ENCODE data around the gene SPR.

DNA sequence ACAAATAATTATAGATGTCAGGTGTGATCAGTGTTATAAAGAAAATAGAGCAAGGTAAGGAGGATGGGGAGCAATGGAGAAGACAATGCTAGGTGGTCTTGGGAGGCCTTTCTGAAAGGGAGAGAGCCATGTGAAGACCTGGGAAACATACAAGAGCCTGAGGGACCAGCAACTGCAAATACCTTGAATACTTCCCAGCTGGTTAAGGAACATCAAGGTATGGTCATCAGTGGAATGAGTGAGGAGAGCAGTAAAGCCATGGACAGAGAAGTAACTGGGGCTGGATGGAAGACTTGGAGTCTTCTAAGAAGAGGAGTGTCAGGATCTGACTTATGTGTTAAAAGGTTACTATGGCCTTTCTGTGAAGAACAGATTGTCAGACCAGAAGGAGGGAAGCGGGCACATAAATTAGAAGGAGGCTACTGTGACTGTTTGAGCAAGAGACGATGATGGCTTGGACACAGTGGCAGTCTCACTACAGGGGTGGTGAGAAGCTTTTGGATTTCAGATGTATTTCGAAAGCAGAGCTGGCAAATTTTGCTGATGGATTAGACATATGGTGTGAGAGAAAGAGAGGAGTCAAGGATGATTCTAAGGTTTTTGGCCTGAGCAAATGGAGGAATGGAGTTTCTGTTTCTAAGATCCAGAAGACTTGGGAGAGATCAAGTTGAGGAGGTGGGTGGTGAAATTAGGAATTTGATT lies 38.6 kb upstream of the SPR start:
- TF ChIP-seq, protein P1, sequence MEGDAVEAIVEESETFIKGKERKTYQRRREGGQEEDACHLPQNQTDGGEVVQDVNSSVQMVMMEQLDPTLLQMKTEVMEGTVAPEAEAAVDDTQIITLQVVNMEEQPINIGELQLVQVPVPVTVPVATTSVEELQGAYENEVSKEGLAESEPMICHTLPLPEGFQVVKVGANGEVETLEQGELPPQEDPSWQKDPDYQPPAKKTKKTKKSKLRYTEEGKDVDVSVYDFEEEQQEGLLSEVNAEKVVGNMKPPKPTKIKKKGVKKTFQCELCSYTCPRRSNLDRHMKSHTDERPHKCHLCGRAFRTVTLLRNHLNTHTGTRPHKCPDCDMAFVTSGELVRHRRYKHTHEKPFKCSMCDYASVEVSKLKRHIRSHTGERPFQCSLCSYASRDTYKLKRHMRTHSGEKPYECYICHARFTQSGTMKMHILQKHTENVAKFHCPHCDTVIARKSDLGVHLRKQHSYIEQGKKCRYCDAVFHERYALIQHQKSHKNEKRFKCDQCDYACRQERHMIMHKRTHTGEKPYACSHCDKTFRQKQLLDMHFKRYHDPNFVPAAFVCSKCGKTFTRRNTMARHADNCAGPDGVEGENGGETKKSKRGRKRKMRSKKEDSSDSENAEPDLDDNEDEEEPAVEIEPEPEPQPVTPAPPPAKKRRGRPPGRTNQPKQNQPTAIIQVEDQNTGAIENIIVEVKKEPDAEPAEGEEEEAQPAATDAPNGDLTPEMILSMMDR (IDR thresholded peaks at IDR 0.05; ENCODE audit: extremely low read depth in 1 of 2, insufficient read depth in 1 of 2, low read depth in 1 of 2, low read length in 2 of 2): no peak
- TF ChIP-seq POLR2A (IDR thresholded peaks at IDR 0.05; ENCODE audit: low read depth, low read length): no peak
- no peak for TF ChIP-seq POLR2AphosphoS5 (IDR thresholded peaks at IDR 0.05; ENCODE audit: insufficient read depth, low read depth, low read length)
- TF ChIP-seq FOS (IDR thresholded peaks at IDR 0.05; ENCODE audit: borderline replicate concordance, insufficient read depth, low read length): no peak
- TF ChIP-seq EZH2 (IDR thresholded peaks at IDR 0.05; ENCODE audit: borderline replicate concordance, low read depth, low read length, severe bottlenecking): no peak
- no peak for TF ChIP-seq JUN (IDR thresholded peaks at IDR 0.05; ENCODE audit: borderline replicate concordance, insufficient read depth, insufficient read length, low read depth)
- TF ChIP-seq, protein P2, sequence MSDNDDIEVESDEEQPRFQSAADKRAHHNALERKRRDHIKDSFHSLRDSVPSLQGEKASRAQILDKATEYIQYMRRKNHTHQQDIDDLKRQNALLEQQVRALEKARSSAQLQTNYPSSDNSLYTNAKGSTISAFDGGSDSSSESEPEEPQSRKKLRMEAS (IDR thresholded peaks at IDR 0.05; ENCODE audit: insufficient read depth, insufficient read length): no peak
